ENCODE measurements around the gene BLACAT1. TPM values are rescaled to one million over a fixed set of nuclear protein-coding genes. Genes with fewer than 3 reads are reported as not detected.
A peak's percentile ranks its signal among the peaks of the same experiment; 100 is the strongest.

The BLACAT1 gene
- total RNA-seq = not detected
- long read RNA-seq = 0 reads

DNA sequence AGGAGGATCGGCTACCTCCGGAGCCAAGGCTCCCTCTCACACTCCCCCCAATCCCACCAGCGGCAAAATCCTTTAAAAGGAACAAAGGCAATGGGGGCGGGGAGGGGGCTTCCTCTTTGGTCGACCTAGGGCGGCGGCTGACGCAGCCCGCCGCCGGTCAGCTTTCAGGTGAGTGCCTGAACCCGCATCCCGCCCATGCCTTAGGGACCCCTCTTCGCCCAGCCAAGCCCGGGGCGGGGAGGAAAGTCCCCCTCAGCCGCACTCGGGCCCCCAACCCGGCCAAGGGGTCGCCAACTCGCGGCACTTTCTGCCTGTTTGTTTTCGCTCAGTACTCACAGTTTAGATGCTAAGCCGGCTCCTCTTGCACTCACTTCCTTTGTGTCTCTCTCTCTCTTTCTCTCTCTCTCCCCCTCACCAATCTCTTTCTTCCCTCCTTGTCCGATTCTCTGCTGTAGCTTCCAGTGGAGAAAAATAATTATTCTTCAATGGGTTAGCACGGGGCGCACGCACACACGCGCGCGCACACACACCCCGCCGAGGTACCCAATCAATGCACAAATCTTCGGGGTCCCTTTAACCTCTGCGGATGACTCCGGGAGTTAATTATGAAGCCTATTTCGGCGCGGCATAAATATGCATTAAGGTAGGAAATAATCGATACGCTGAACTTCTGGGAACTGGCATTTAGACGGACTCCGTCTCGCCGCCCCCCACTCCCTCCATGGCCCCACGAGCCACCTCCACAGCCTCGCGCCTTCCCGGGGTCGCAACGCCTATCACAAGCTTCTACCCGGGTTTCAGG is at the start of gene BLACAT1:
Gene BLACAT1, minus strand, starts transcription at position 465 of the 802 bp plus-strand sequence.
- no peak for ATAC-seq (ENCODE audit: poor library complexity)
- no peak for DNase-seq
- intact Hi-C loops (cut with DNase I) = no loop called here

DNA sequence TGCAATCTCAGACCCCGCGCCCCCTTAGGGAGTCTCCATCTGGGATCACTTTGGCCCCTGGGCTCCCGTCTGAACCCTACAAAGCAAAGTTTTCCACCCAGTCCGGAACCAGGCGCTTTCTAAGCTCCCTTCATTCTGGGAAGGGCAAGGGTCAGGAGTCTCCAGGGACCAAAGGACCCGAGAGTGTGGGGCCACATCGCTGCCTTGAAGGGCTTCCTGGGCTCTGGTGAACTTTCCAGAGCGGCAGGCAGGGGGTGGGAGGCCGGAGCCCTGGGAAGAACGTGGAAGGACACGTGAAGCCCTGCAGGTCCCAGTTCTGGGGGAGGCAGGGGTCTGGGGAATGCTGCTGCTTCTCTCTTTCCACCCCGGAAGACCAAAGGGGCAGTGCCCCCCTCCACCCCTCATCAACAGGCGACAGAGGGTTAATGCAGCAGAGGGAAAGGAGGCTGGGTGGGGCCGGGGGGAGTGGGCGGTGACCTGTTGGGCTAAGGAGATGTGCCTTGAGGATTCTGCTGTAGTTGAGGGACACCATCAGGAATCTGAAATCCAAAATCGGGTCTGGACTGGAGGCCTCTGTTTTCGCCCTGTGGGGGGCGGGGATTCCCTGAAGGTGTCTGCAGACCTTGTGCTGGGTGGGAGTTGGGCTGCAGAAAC is 49.4 kb upstream of the BLACAT1 start:
- ATAC-seq (ENCODE audit: poor library complexity) = peak; percentile 16
- DNase-seq = no peak
- intact Hi-C loops (cut with DNase I) = no loop called here

DNA sequence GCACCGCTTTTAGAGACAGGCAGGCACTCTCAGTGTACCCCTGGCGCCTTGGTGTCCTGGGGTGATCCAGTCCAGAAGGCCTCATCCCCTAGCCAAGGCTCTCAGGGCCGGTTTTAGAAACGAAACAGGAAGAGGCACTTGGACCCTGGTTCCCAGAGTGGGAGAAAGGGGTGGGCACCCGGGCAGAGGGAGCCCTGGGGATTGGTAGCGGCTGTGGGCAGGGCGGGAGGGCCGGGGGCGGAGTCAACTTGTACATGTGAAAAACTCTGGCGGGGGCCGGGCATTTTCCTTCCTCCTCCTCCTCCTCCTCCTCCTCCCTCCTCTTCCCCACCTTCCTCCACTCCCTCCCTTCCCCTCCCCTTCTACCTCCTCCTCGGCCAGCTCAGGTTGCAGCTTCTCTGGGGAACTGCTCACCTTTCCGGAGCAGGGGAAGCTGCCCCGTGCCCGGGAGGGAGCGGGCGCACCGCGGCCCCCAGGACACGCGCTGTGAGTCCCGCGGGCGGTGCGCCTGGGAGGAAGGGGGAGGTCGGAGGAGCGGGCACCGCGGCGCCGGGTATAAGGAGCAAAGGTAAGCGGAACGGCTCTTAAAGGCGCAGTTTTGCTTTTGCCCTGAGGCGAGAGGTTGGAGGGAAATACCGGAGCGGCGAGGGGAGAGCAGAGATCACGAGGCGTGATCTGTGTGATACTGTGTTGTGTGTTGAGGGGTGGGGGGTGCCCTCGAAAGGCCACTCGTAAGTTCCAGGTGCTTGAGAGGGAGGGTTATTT is 48.6 kb upstream of the BLACAT1 start, which contains the start of gene CDK18:
Gene CDK18, plus strand, starts transcription at position 359 of the 765 bp plus-strand sequence. CDS start 18,499 bp downstream, outside the sequence.
- DNase-seq = peak; percentile 90
- peak; percentile 85 for ATAC-seq (ENCODE audit: poor library complexity)
- intact Hi-C loops (cut with DNase I) = no loop called here

DNA sequence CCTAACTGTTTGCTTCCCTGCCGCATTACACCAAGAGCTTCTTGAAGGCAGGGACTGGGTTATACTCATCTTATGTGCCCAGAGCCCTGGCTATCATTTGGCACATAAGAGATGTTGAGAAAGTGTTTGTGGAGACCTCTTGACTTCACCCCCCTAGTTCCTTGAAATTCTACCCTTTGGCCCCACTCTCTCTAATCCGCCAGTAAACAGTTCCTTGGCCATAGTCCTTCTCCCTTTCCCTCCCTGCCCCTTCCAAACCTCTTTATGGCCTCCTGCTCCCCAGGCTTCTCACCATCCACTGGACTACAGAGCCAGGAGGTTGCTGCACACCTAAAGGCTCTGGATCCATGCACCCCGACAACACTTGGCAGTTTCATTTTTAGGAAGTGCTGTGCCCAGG is 47.1 kb upstream of the BLACAT1 start:
- intact Hi-C loops (cut with DNase I) = no loop called here
- DNase-seq (no peak), ATAC-seq (ENCODE audit: poor library complexity) (no peak)

DNA sequence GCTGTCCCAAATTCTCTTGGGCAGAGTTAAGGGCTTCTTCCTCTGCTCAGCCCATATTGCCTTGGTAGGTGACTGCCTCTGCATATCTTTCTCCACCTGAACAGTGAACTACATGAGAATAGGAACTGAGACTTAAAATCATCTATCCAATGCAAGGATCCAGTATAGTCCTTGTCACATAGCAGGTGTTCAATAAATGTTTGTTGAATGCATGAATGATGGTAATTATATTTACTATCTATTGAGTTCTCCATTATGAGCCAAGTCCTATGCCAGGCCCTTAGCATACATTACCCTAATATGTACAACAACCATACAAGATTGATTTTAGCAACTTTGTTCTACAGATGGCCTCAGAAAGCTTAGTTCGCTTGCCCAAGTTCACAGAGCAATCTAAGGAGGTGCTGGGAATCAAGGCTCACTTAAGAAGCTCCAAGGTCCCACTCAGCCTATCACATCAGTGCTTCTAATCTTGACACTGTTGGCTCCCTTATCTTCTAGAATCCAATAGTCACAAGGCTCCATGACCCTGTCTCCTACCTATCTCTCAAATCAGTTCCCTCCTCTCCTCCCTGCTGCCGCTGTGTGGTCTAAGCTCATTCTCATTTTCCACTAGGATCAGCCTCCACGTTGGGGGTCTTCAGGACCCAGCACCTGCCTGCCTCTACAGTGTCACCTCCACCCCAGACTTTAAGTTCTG is 46.4 kb upstream of the BLACAT1 start:
- DNase-seq = no peak
- intact Hi-C loops (cut with DNase I) = no loop called here
- ATAC-seq (ENCODE audit: poor library complexity) = no peak

DNA sequence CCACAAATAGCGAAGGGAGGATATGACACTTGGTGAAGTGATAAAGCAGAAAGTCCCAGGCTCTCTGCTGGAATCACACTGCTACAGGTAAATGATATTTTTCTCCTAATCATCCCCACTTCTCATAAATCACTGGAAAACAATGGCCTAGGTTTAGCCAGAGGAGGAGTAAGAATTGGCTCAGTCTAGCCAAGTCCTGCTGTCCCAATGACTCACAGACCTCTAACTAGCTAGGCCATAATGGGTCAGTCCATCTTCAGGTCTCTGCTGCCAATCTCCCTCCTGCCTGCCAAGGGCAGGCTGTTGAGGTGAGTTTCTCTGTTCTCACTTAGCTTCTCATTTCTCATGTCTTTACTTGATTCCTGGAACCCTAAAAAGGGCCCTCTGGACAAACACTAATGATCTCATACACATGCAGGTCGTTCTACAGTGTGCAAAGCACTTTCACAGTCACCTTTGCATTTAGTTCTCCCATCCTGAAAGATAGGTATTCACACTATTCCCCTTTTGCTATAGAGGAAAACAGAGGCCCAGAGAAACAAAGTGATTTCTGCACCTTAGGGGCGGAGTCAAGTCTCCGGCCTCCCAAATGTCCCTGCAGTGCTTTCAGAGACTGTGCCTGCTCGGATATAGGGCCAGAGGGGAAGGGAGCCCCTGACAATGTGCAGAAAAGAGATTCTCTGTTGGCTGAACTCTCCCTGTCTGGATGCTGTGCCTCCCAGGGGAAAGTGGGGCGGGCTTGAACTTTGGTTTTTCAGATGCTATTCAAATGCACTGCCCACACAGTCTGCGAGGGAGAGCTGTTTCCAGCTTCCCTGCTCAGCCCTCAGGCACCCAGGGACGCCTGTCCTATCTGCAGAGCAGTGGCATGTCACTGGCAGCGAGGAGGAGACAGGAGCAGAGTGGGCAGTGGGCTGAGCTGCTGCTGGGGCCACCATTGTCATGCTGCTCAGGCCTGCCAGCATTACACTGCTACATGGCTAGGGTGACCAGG is 44.7 kb upstream of the BLACAT1 start:
- intact Hi-C loops (cut with DNase I) = no loop called here
- ATAC-seq (ENCODE audit: poor library complexity) (no peak), DNase-seq (no peak)

DNA sequence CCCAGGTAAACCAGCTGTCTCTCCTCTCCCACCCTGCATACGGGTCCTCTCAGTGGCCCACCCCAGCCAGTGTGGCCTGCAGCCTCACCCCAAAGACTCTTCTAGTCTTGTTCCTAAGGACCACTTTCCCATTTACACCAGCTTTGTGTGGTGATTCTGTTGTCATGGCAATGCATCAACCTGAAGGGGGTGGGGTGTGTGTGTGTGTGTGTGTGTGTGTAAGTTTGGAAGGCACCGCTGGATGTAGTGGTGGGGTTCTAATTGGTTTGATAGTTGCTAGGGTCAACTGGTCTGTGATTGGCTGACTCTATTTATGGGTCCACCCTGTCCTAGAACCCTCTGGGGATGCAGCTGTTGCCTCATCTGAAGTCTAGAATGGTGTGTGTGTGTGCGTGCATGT is 43.9 kb upstream of the BLACAT1 start:
- intact Hi-C loops (cut with DNase I) = no loop called here
- DNase-seq = no peak
- no peak for ATAC-seq (ENCODE audit: poor library complexity)

DNA sequence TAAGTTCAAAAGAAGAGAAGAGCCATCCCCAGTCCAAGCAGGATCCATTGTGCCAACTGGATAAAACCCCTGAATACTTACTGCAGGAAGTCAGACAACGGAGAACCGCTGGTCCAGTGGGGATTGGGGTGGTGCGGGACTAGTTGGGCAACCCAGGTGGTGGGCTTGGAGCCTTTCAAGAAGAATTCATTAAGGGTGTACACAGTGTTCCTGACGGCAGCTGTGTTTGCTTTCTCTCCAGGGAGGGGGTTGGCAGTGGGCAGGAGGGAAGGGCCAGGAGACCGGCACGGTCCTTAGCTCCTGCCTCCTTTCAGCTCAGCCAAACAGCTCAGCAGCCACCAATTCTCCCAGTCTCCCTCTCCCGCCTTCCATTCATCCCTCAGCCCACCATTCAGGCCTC is 41.5 kb upstream of the BLACAT1 start:
- intact Hi-C loops (cut with DNase I) = no loop called here
- ATAC-seq (ENCODE audit: poor library complexity) (no peak), DNase-seq (no peak)

DNA sequence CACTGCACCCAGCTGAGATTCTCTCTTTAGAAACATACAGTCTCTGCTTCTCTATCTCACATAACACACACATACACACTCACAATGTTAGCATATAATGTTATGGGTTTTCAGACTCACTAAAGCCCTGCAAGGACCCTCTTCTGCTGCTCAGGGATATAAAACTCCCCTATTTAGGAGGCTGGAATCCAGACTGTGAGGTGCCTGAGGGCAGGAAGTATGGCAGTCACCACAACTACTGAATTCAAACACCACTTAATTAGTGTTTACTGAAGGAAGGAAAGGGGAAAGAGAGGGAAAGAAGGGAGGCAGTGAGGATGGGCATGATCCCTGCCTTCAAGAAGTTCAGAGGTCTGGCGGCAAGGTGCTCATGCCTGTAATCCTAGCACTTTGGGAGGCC is 40.8 kb upstream of the BLACAT1 start:
- DNase-seq = no peak
- intact Hi-C loops (cut with DNase I) = no loop called here
- no peak for ATAC-seq (ENCODE audit: poor library complexity)

DNA sequence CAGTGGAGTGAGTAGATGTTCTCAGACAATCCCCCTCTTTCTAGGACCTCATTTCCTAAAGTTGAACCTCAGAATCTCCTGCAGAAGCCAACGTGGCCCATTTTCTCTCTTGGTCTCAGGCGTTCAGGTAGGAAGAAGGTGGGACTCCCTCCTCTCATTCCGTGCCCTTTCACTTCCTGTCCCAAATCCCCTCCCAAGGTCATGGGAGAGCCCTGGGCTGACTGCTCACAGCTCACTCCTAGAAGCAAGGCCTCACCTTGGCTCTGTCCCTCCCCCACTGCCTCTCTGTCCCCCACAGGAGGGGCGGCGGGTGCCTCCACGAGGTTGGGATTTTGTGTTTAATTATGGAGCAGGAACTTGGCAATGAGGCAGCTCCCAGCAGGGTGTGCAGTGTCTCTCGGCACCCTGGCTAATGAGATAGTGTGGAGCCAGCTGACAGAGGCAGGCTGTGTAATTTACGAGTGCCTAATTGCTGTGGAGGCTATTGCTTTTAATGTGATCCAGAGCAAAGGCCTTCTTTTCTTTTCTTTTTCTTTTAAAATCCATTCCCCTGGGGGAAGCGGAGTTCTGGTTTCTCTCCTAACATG is 39.5 kb upstream of the BLACAT1 start:
- intact Hi-C loops (cut with DNase I) = no loop called here
- peak; percentile 89 for ATAC-seq (ENCODE audit: poor library complexity)
- DNase-seq = peak; percentile 78

DNA sequence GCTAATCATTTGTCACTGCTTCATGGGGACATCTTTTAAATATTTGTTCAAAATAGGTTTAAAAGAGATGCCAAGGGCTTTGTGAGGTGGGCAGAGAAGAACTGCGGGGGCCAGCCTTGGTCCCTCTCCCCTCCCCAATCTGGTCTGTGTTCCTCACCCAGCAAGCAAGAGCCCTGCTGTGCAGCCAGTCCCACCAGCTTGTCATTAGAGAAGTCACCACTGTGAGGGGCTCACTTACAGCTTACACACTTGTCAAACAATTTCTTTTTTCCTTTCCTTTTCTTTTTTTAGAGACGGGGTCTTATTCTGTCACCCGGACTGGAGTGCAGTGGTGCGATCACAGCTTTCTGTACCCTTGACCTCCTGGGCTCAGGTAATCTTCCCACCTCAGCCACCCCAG is 38.3 kb upstream of the BLACAT1 start:
- intact Hi-C loops (cut with DNase I) = no loop called here
- no peak for DNase-seq
- ATAC-seq (ENCODE audit: poor library complexity) = no peak

DNA sequence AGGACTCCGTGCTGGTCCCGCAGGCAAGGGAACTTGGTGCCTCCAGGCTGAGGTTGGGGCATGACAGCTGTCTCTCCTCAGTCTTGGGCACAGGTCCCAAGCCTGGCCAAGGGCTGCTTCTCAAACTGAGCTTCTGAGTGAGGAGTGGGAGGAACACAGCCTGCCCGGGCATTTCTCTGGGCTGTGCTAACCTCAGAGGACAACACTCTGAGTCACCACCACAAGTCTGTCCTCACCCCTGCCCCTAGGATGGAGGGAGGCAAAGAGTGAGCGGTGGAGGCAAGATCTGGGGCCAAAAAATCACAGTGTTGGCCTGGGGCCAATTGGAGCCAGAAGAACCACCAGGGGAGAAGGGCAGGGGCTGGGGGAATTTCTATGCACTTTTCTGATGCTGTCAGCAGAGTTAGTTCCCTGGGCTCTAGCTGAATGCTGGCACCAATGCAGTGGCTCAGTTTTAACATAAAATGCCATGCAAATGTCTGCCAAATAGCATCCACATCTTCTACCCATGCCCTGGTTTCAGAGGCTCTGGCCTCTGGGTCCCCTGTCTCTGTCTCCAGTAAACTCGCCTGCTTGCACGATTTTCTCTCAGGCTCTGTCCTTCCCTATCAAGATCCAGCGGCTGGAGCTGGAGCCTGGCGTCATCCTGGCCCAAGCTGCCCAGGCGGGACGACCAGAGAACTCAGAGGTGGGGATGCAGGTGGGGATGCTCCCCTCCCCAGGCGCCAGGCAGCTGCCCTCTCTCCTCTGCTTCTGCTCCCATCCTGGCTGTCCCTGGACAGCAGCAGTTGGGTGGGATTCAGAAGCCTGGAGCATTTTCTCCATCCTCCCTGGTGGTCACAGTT is 37.6 kb upstream of the BLACAT1 start:
- intact Hi-C loops (cut with DNase I) = no loop called here
- peak; percentile 53 for DNase-seq
- ATAC-seq (ENCODE audit: poor library complexity) = peak; percentile 44

DNA sequence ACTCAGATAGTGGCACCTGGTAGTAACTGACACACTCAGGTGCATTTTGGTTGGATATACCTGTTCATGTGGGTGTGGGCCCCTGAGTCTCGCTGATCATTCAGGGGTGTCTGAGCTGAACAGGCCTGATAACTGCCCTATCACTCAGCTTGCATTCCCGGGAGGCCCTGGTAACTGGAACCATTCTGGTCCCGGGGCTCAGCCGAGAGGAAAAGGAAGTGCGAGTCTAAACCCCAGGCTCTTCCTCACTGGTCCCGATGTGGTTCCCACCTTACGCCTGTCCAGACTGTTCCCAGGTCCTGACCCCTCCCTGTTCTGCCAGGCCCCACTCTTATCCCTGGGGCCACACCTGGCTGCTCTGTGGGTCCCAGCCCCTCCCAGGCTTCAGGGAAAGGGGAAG is 36.9 kb upstream of the BLACAT1 start:
- ATAC-seq (ENCODE audit: poor library complexity) (no peak), DNase-seq (no peak)
- intact Hi-C loops (cut with DNase I) = no loop called here

DNA sequence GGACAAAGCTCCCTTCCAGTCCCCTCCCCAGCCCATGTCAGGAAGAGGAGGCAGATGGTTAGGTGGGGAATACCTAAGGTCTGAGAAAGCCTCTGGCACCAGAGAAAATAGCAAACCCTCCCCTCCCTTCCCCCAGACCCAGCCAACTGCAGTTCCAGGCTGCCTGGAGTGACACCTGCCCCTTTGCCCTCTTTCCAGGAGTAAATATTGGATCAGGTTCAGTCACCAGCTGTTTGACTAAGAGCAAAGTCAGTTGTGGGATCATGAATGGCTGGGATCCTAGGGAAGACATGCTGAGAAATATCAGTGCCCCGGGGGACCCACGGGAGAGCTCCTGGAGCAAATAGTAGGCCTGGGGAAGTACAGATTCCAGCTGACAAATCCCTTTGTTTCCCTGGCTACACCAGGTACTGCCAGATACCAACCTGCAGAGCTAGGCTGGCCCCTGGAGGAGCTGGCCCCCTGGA is 36.4 kb upstream of the BLACAT1 start:
- intact Hi-C loops (cut with DNase I) = no loop called here
- DNase-seq (no peak), ATAC-seq (ENCODE audit: poor library complexity) (no peak)

DNA sequence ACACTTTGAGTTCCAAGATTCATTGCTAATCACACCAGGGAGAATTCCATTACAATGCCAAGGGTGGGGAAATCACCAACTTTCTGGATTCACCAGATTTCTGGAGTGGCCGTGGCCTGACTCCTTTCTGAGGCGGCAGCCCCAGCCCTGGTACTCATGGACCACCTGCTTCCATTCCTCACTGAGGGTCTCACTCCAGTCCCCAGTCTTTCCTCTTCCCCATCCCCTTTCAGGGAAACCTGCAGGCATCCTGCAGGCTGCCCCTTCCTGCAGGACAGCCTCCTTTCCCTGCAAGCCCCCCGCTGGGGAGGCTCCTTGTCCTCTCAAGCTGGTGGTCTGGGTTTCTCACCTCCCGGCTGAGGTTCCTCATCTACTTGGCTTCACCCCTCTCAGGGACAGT is 35.9 kb upstream of the BLACAT1 start:
- intact Hi-C loops (cut with DNase I) = no loop called here
- no peak for ATAC-seq (ENCODE audit: poor library complexity)

DNA sequence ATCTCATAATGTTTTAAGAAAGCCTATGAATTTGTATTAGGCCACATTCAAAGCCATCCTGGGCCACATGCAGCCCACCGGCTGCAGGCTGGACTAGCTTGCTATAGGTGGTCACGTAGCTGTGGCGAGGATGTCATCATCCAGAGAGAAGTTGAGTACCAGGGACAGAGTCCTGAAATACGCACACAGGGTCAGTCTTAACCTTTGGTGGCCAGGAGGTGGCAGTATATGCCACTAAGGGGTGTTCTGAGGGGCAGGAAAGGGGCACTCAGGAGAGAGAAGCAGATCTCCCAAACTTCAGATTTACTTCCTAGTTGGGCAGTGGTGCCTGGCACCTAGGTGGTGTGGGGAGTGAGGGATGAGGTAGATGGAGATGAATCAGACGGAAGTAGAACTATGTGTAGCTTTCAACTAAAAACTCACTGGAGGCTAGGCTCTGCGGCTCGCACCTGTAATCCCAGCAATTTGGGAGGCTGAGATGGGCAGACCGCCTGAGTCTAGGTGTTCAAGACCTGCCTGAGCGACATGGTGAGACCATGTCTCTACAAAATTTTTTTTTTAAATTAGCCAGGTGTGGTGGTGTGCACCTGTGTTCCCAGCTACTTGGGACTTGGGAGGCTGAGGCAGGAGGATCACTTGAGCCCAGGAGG is 32.4 kb upstream of the BLACAT1 start:
- intact Hi-C loops (cut with DNase I) = loop anchor here (1.0 to 10.0 kb wide), 2 partner anchors 36 to 133 kb away; partner anchors contain the start of gene KLHDC8A
- no peak for DNase-seq
- peak; percentile 79 for ATAC-seq (ENCODE audit: poor library complexity)

More for the DNA sequence above, 35.9 kb upstream of the BLACAT1 start:
- DNase-seq = no peak

All from Right ventricle myocardium superior (tissue), 1 donor.